ENCODE results near the gene DNAI2.

Gene DNAI2

GRCh38 chr17:74274060-74274708, at the start of gene DNAI2:
DNAI2 (plus strand) TSS chr17:74274234; CDS start chr17:74281818, 7,584 bp downstream.
- no peak for DNase-seq (ENCODE audit: extremely low read depth in 1 of 2, low read depth in 1 of 2)

- DNase-seq (ENCODE audit: extremely low read depth in 1 of 2, low read depth in 1 of 2), result no peak
Measured at GRCh38 chr17:74224959-74225725, 48.9 kb upstream of the DNAI2 start.

DNA sequence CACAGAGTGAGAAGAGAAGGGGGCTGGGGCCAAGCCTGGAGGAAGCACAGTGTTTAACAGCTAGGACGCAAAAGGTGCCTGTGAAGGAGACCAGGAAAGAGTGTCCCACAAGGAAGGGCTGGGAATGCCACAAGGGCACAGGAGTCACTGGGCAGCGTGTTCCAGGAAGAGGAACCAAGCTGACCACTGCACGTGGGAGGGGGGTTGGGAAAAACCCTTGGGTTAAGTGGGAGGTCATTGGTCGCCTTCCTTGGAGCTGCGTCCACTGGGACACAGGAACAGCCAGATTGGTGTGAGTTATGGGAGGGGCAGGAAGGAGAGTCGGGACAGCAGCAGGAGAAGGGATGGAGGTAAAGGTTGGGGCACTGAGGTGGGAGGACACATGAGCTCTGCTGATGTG, 47.8 kb upstream of the DNAI2 start:
- no peak for DNase-seq (ENCODE audit: extremely low read depth in 1 of 2, low read depth in 1 of 2)

- DNase-seq (ENCODE audit: extremely low read depth in 1 of 2, low read depth in 1 of 2), result no peak
Measured at GRCh38 chr17:74227271-74228080, 46.6 kb upstream of the DNAI2 start.

DNA sequence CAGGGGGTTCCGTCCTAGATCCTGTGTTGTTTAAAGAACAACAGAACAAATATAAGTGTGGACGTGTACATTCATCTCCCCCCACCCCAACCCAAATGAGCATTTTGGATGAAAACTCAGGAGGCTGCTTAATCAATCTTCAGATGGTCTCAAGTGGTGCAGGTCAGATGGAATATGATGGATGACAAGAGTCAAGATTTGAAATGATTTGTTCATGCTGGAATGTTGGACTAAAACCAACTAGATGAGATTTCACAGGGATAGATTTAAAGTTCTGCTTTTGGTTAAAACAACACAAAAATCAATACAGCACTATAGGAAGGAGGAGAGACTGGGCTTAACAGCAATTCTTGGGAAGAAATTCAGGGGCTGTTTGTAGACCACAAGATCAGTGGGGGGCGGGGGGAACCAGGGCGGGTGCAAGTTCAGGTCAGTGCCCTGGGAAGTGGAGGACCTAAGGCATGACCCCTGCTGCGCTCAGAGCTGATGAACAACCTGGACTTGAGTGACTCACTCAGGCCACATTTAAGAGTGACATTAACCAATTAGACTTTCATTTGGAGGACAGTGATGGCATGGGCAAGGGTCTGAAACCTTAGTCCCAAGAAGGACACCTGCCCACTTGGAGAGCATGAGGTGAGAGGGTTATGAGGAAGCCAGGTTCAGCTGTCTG, 45.6 kb upstream of the DNAI2 start:
- DNase-seq (ENCODE audit: extremely low read depth in 1 of 2, low read depth in 1 of 2), result no peak

- no peak for DNase-seq (ENCODE audit: extremely low read depth in 1 of 2, low read depth in 1 of 2)
Measured at GRCh38 chr17:74230896-74231295, 43.1 kb upstream of the DNAI2 start.

DNA sequence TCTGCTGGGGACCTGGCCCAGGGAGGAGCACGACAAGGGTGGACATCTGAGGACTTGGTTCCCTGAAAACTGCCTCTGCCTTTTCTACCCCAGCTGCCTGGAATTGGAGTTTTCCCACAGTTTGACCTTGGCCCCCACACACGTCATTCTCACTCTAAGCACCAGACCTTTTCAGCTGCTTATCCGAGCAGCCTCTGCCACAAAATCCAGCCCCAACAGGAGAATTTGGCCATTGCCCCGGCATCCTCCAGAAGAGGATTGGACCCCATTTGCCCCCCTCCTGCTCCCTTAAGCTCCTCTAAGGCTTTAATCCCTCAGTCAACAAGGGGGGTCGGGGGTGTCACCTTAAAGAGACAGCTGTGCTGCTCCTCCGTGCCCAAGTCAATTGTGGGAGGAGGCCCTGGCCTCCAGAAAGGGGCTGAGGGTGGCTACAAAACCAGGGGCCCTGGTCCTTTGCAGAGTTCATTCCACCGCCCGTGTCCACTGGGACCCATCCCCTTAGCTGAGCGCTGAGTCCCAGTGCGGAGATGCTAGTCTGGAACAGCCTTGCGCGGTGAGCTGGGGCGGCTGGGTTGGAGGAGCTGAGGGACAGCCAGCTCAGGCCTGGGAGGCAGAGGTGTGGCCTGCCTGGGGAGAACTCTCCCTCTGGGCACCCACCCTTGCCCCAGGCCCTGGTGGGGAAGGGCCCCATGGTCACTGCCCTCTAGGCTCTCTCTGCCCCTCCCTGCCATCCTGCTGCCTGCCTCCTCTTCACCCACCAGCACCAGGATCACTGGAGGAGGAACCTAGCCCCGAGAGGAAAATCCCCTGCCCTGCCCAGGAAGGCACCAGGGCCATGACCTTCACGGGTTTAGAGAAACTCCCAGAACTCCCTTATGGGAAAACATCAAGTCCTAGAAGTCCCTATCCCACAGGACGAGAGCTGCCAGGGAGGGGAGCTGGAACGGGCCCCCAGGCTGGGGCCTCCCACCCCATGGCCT, 41.8 kb upstream of the DNAI2 start:
- DNase-seq (ENCODE audit: extremely low read depth in 1 of 2, low read depth in 1 of 2), result no peak

DNA sequence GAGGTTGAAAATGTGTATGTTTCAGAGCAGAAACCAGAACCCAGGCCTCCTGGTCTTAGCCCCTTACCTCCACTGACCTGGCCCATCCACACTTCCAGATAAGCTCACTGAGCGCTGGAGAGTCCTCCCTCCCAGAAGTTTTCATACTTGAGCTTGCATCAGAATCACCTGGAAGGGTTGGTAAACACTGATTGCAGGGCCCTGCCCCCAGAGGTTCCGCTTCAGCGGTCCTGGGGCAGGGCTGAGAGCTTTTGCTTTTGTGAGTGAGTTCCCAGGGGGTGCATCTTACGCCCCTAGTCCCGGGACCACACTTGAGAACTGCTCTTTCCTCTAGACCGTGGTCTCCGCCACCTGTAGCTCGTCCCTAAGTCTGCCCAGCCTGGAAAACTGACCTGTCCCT, 40.1 kb upstream of the DNAI2 start:
- DNase-seq (ENCODE audit: extremely low read depth in 1 of 2, low read depth in 1 of 2), result no peak

DNA sequence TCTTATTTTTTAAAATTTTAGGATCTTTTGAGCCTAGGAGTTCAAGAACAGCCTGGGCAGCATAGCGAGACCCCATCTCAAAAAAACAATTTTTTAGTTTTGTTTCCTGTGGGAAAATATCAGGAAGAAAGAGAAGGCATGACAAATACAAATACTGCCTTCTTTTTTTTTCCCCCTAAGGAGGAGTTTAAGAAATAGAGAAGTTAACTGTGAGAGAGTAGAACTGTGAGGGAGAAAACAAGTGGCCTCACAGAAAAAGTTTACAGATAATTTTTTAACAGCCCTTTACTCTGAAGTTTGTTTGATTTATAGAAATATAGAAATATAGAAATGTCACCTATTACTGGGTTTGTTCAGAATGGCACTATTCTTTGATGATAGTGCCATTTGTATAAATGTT, 39.5 kb upstream of the DNAI2 start:
- no peak for DNase-seq (ENCODE audit: extremely low read depth in 1 of 2, low read depth in 1 of 2)

- no peak for DNase-seq (ENCODE audit: extremely low read depth in 1 of 2, low read depth in 1 of 2)
Measured at GRCh38 chr17:74235040-74235581, 38.9 kb upstream of the DNAI2 start.

- no peak for DNase-seq (ENCODE audit: extremely low read depth in 1 of 2, low read depth in 1 of 2)
Measured at GRCh38 chr17:74235911-74236371, 38.1 kb upstream of the DNAI2 start.

DNA sequence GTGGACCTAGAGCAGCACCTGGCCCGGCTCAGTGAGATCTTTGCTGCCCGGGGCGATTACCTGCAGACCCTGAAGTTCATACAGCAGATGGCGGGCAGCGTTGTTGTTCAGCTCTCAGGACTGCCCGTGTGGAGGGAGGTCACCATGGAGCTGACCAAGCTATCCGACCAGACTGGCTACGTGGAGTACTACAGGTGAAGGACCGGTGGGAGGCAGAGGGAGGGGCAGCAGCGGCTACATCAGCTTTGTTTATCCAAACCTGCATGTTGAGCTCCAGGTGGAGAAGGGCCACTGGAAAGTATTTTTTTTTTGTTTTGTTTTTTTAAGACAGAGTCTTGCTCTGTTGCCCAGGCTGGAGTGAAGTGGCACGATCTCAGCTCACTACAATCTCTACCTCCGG, 36.7 kb upstream of the DNAI2 start:
- DNase-seq (ENCODE audit: extremely low read depth in 1 of 2, low read depth in 1 of 2), result no peak

DNA sequence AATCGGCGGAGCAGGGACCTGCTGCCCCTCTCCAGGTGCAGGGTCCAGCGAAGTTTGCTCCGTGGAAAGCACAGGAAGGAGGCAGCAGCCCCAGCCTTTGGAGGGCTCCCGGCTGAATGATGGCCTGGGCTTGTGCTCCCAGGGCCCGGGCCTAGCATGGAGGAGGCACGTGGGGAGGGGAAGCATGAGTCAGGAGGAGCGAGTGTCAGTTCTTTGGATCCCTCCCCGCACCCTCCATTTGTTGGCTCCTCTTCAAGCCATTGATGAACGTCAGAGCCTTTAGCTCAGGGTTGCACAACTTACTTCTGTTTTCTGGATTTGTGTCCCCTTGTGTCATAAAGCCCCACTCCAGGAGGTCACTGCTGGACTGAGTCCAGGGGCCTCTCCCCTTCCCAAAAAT, 34.9 kb upstream of the DNAI2 start:
- no peak for DNase-seq (ENCODE audit: extremely low read depth in 1 of 2, low read depth in 1 of 2)

- DNase-seq (ENCODE audit: extremely low read depth in 1 of 2, low read depth in 1 of 2), result no peak
Measured at GRCh38 chr17:74240618-74241205, 33.3 kb upstream of the DNAI2 start.

DNA sequence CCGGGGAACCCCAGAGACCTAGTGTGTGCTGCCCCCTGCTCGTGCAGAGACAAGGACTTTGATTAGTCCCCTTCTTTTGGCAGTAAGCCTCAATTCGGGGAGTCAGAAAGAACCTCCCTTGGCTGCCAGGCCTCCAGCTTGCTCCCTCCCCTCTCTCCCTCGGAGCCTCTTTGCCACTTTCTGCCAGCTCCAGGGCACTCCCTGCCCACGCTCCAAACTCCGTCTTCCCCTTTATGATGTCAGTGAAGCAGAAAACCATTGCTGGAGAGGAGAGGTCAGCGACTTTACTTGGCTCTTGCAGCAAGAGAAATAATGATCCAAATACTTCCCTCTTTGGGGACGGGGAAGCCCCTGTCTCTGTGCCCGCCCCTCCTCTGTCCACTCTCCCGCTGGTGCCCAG, 32.6 kb upstream of the DNAI2 start:
- DNase-seq (ENCODE audit: extremely low read depth in 1 of 2, low read depth in 1 of 2), result no peak

GRCh38 chr17:74241847-74242246, 32.2 kb upstream of the DNAI2 start:
- DNase-seq (ENCODE audit: extremely low read depth in 1 of 2, low read depth in 1 of 2), result no peak

GRCh38 chr17:74243013-74243755, 30.9 kb upstream of the DNAI2 start:
- no peak for DNase-seq (ENCODE audit: extremely low read depth in 1 of 2, low read depth in 1 of 2)

- DNase-seq (ENCODE audit: extremely low read depth in 1 of 2, low read depth in 1 of 2), result no peak
Measured at GRCh38 chr17:74244128-74244527, 29.9 kb upstream of the DNAI2 start.

DNA sequence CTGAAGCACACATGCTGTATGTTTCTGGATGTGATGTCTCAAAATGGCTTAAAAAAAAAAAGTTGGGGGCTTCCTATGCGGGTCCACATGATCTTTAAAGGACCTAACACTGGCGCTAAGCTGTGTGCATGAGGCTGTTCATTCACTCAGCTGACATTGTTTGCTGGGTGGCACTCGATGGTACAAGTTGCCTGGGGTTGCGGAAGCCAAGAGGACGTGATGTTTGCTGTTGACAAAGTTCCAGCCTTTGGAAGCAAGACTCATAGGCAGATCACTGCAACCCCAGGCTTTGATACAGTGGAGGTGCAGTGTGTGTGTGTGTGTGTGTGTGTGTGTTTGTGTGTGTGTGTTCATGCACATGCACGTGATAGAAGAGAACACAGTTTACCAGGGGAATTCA, 29.5 kb upstream of the DNAI2 start:
- no peak for DNase-seq (ENCODE audit: extremely low read depth in 1 of 2, low read depth in 1 of 2)
